DND-41 (cell line): ENCODE results near the gene GABBR2.

Source experiments
- CTCF ChIP-seq: IDR thresholded peaks from 2 replicates; pipeline ENCODE4 v1.5.1; 2012; ENCODE audit warnings: borderline replicate concordance, low read length, moderate library complexity, mild to moderate bottlenecking; ENCODE audit not compliant: poor library complexity, severe bottlenecking; ENCODE audit errors: extremely low read depth
- EZH2 ChIP-seq: IDR thresholded peaks from 3 replicates; pipeline ENCODE4 v1.6.1; 2012; ENCODE audit warnings: borderline replicate concordance, low read depth, mild to moderate bottlenecking, moderate library complexity, low read length, inconsistent platforms; ENCODE audit not compliant: severe bottlenecking

DNA sequence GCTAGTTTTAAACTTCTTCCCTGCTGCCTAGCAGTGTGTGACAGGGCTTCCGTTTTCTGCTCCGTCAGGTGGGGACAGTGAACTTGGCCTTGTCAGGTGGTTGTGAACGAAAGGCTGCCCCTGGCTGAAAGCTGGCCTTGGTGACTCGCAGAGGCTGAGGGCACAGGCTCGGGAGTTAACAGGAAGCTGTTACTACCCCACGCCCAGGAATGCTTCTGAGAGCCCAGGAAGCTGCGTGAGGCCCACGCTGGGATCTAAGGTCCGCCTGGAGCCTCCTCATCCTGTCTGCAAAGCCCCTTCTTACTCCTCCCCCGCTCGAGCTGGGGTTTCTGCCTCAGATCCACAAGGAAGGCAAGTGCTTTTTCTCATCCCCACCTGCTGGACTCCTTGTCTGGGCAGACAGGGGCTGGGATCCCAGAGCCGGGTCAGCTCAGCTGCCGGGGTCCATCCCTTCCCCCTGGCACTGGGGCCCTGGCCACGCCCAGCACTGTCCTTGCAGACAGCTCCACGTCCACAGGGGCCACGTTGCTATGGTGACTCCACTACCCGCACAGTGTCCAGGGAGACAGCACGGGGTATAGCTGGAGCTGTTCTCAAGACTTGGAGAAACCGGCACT, 328.6 kb downstream of the GABBR2 start:
- TF ChIP-seq CTCF (no peak), EZH2 (no peak)
